ENCODE measurements around the gene BBLN. TPM values are rescaled to one million over a fixed set of nuclear protein-coding genes. Genes with fewer than 3 reads are reported as not detected.

Gene BBLN
- total RNA-seq, 1 experiment from 2014 or later: 48.5 TPM

GRCh38 chr9:128146591-128147120 is 13.4 kb upstream of the BBLN start:
- in situ Hi-C loops (cut with HindIII; ENCODE audit: low pct_unique_long_range_greater_than_20kb, low sequenced_read_pairs): no loop called here
- TF ChIP-seq CTCF (IDR thresholded peaks at IDR 0.05) (no peak), TCF7L2 (IDR thresholded peaks at IDR 0.05; ENCODE audit: low read depth, low read length) (no peak), POLR2AphosphoS5 (IDR thresholded peaks at IDR 0.05; ENCODE audit: low read depth, low read length) (no peak), SIN3A (IDR thresholded peaks at IDR 0.05; ENCODE audit: borderline replicate concordance, insufficient read depth, low read depth, low read length) (no peak), REST (IDR thresholded peaks at IDR 0.05; ENCODE audit: insufficient read depth in 1 of 2, low read depth in 2 of 2, low read length in 1 of 2) (no peak)
- intact Hi-C loops (cut with micrococcal nuclease; ENCODE audit: unreplicated experiment): no loop called here
- CTCF ChIA-PET: no interaction called here
- Histone ChIP-seq H3K9me3 (ENCODE audit: control insufficient read depth, insufficient read depth, low read depth, low read length) (no peaks in the 10 kb centered on the region), H3K36me3 (ENCODE audit: control insufficient read depth, insufficient read depth, low read length) (no peaks in the 10 kb centered on the region), H3K27ac (ENCODE audit: low read length) (no peak overlapping the region), H3K4me1 (ENCODE audit: control insufficient read depth, insufficient read depth, low read length) (peaks cover 5% of the 10 kb centered on the region), H3K4me3 (ENCODE audit: low read depth in 2 of 2, low read length in 2 of 2) (no peak overlapping the region), H3K27me3 (ENCODE audit: control insufficient read depth, insufficient read depth, low read length) (no peaks in the 10 kb centered on the region)
- POLR2A ChIA-PET: no interaction called here
- DNase-seq (ENCODE audit: low read depth, low spot score) (no peak), ATAC-seq (no peak)
- BruUV-seq (replicated peaks): no TSS peak

GRCh38 chr9:128148509-128149000 is 11.5 kb upstream of the BBLN start:
- DNase-seq (ENCODE audit: low read depth, low spot score): no peak
- TF ChIP-seq SIN3A (IDR thresholded peaks at IDR 0.05; ENCODE audit: borderline replicate concordance, insufficient read depth, low read depth, low read length): no peak
- TF ChIP-seq TCF7L2 (IDR thresholded peaks at IDR 0.05; ENCODE audit: low read depth, low read length): no peak
- TF ChIP-seq POLR2AphosphoS5 (IDR thresholded peaks at IDR 0.05; ENCODE audit: low read depth, low read length): no peak
- no peak for TF ChIP-seq CTCF (IDR thresholded peaks at IDR 0.05)
- TF ChIP-seq REST (IDR thresholded peaks at IDR 0.05; ENCODE audit: insufficient read depth in 1 of 2, low read depth in 2 of 2, low read length in 1 of 2): no peak
- H3K9me3 ChIP-seq (ENCODE audit: control insufficient read depth, insufficient read depth, low read depth, low read length): no peaks in the 10 kb centered on the region
- peaks cover 5% of the 10 kb centered on the region for H3K4me1 ChIP-seq (ENCODE audit: control insufficient read depth, insufficient read depth, low read length)
- ChIA-PET POLR2A (no interaction called here), CTCF (no interaction called here)
- H3K36me3 ChIP-seq (ENCODE audit: control insufficient read depth, insufficient read depth, low read length): no peaks in the 10 kb centered on the region
- H3K27me3 ChIP-seq (ENCODE audit: control insufficient read depth, insufficient read depth, low read length): no peaks in the 10 kb centered on the region
- intact Hi-C loops (cut with micrococcal nuclease; ENCODE audit: unreplicated experiment): no loop called here
- no TSS peak for BruUV-seq (replicated peaks)
- ATAC-seq: no peak
- in situ Hi-C loops (cut with HindIII; ENCODE audit: low pct_unique_long_range_greater_than_20kb, low sequenced_read_pairs): no loop called here
- no peak overlapping the region for H3K4me3 ChIP-seq (ENCODE audit: low read depth in 2 of 2, low read length in 2 of 2)
- no peak overlapping the region for H3K27ac ChIP-seq (ENCODE audit: low read length)

Measured in Panc1 (cell line).